H1 (cell line): Measurements from ENCODE around the gene CHD2. TPM values are rescaled to one million over a fixed set of nuclear protein-coding genes. Genes with fewer than 3 reads are reported as not detected.

Experiments used
- CTCF ChIA-PET: fragments of 300-600 bp; sonication (Branson Sonifier 250); formaldehyde crosslinking; loops from one replicate; lab custom pipeline; 2021; ENCODE audit not compliant: partially characterized antibody; lab: Charles Lee
- POLR2A ChIA-PET: fragments of 300-600 bp; sonication (Branson Sonifier 250); formaldehyde crosslinking; loops from one replicate; lab custom pipeline; 2021; ENCODE audit warnings: inconsistent platforms; ENCODE audit not compliant: partially characterized antibody; lab: Charles Lee
- DNase-seq, 2 experiments: peaks; one replicate each; pipeline versions ENCODE4 v3.0.0 to v3.0.0-alpha.2; 2010 to 2022; ENCODE audit warnings: low spot score in 2 of 2, low read depth in 1 of 2, mixed read lengths in 1 of 2
- FAIRE-seq: peaks from 2 replicates; lab custom pipeline; 2011; peaks lifted over from hg19 to GRCh38; lab: Jason Lieb, UNC
- H2AFZ ChIP-seq: 2 replicates; pipeline ENCODE4 v1.8.1; 2012; ENCODE audit warnings: low read length, inconsistent platforms
- H2AK5ac ChIP-seq: 2 replicates; pipeline ENCODE4 v1.6.1; 2013; ENCODE audit warnings: low read depth, low read length
- H2BK120ac ChIP-seq: replicated peaks from 2 replicates; pipeline ENCODE3; 2013; ENCODE audit warnings: low read depth, low read length, inconsistent platforms
- H2BK12ac ChIP-seq: 2 replicates; pipeline ENCODE4 v1.6.1; 2013; ENCODE audit warnings: low read depth, low read length
- H2BK15ac ChIP-seq: 2 replicates; pipeline ENCODE4 v1.6.1; 2013; ENCODE audit warnings: low read length
- H2BK20ac ChIP-seq: 2 replicates; pipeline ENCODE4 v1.6.1; 2013; ENCODE audit warnings: low read length
- H2BK5ac ChIP-seq: 2 replicates; pipeline ENCODE4 v1.6.1; 2013; ENCODE audit warnings: low read depth, low read length
- H3K14ac ChIP-seq: 2 replicates; pipeline ENCODE4 v1.6.1; 2013; ENCODE audit warnings: inconsistent platforms; ENCODE audit not compliant: insufficient read length
- H3K18ac ChIP-seq: 2 replicates; pipeline ENCODE4 v1.6.1; 2013; ENCODE audit warnings: low read length; ENCODE audit errors: extremely low read depth
- H3K23ac ChIP-seq: 2 replicates; pipeline ENCODE4 v1.6.1; 2013; ENCODE audit warnings: inconsistent platforms; ENCODE audit not compliant: insufficient read length
- H3K23me2 ChIP-seq: 2 replicates; pipeline ENCODE4 v1.6.1; 2013; ENCODE audit warnings: low read depth, low read length
- H3K27ac ChIP-seq: 2 replicates; pipeline ENCODE4 v1.6.1; 2011; ENCODE audit warnings: low read depth, low read length, inconsistent platforms
- H3K27me3 ChIP-seq, 4 experiments: replicated peaks in 1 of 4; 1 replicate in 1 of 4; 2 replicates in 3 of 4; pipeline versions ENCODE4 v1.6.1 to v1.8.1; 2011 to 2013; ENCODE audit warnings: low read length in 3 of 4, mild to moderate bottlenecking in 3 of 4, inconsistent platforms in 2 of 4, mixed read lengths in 2 of 4, moderate library complexity in 1 of 4; ENCODE audit not compliant: control insufficient read depth in 3 of 4, insufficient read depth in 3 of 4; ENCODE audit errors: extremely low read depth in 1 of 4
- H3K36me3 ChIP-seq, 4 experiments: 2 replicates each; pipeline versions ENCODE4 v1.6.1 to v1.8.1; 2011 to 2013; ENCODE audit warnings: mild to moderate bottlenecking in 4 of 4, low read length in 3 of 4, moderate library complexity in 2 of 4, control low read depth in 1 of 4, inconsistent platforms in 1 of 4; ENCODE audit not compliant: insufficient read depth in 4 of 4, control insufficient read depth in 2 of 4
- H3K4ac ChIP-seq: replicated peaks from 2 replicates; pipeline ENCODE3; 2013; ENCODE audit warnings: low read length, low read depth, mixed read lengths, inconsistent platforms; ENCODE audit not compliant: insufficient read length
- H3K4me1 ChIP-seq, 4 experiments: replicated peaks in 1 of 4; 1 replicate in 1 of 4; 2 replicates in 3 of 4; pipeline versions ENCODE4 v1.6.1 to v1.8.1; 2011 to 2013; ENCODE audit warnings: low read length in 3 of 4, inconsistent platforms in 2 of 4, mixed read lengths in 1 of 4; ENCODE audit not compliant: insufficient read depth in 4 of 4, control insufficient read depth in 3 of 4
- H3K4me2 ChIP-seq, 2 experiments: 2 replicates each; pipeline versions ENCODE4 v1.6.1 to v1.8.1; 2011 to 2013; ENCODE audit warnings: low read depth in 2 of 2, low read length in 2 of 2, control low read depth in 1 of 2, inconsistent platforms in 1 of 2, mild to moderate bottlenecking in 1 of 2; ENCODE audit not compliant: insufficient read depth in 1 of 2
- H3K4me3 ChIP-seq, 4 experiments: fragments of 200-600, 300-600 bp in 1 of 4; sonication (generic), shearing (Covaris generic), sonication (Bioruptor Twin) in 1 of 4; 2 replicates each; pipeline versions ENCODE4 v1.5.1 to v1.8.1; 2011 to 2016; ENCODE audit warnings: low read length in 4 of 4, low read depth in 3 of 4, control low read depth in 2 of 4, inconsistent platforms in 2 of 4, mild to moderate bottlenecking in 2 of 4, mixed read lengths in 1 of 4, moderate library complexity in 1 of 4; ENCODE audit not compliant: insufficient read depth in 2 of 4; ENCODE audit errors: extremely low read depth in 1 of 4
- H3K56ac ChIP-seq: replicated peaks from 2 replicates; pipeline ENCODE3; 2013; ENCODE audit warnings: low read depth, mild to moderate bottlenecking, mixed read lengths, low read length, inconsistent platforms; ENCODE audit not compliant: insufficient read length
- H3K79me1 ChIP-seq: 2 replicates; pipeline ENCODE4 v1.6.1; 2013; ENCODE audit warnings: low read depth, low read length, control low read depth
- H3K79me2 ChIP-seq, 2 experiments: 2 replicates each; pipeline versions ENCODE4 v1.6.1 to v1.8.1; 2012 to 2013; ENCODE audit warnings: low read length in 2 of 2, mild to moderate bottlenecking in 2 of 2, inconsistent platforms in 1 of 2; ENCODE audit not compliant: insufficient read depth in 2 of 2, control insufficient read depth in 1 of 2
- H3K9ac ChIP-seq, 4 experiments: replicated peaks in 1 of 4; 1 replicate in 1 of 4; 2 replicates in 3 of 4; pipeline versions ENCODE4 v1.6.1 to v1.8.1; 2011 to 2013; ENCODE audit warnings: low read depth in 3 of 4, low read length in 3 of 4, control low read depth in 2 of 4, mild to moderate bottlenecking in 2 of 4, moderate library complexity in 2 of 4, inconsistent platforms in 1 of 4; ENCODE audit errors: extremely low read depth in 1 of 4
- H3K9me3 ChIP-seq, 2 experiments: 2 replicates each; pipeline versions ENCODE4 v1.6.1 to v1.8.1; 2012 to 2013; ENCODE audit warnings: mild to moderate bottlenecking in 2 of 2, moderate library complexity in 2 of 2, control low read depth in 1 of 2, inconsistent platforms in 1 of 2, low read depth in 1 of 2, low read length in 1 of 2, mixed read lengths in 1 of 2; ENCODE audit not compliant: insufficient read depth in 2 of 2
- H4K20me1 ChIP-seq, 2 experiments: replicated peaks in 1 of 2; 2 replicates each; pipeline versions ENCODE3 to v1.8.1; 2011 to 2013; ENCODE audit warnings: inconsistent platforms in 2 of 2, low read length in 2 of 2, mild to moderate bottlenecking in 1 of 2; ENCODE audit not compliant: insufficient read depth in 2 of 2, control insufficient read depth in 1 of 2
- H4K5ac ChIP-seq: 2 replicates; pipeline ENCODE4 v1.6.1; 2013; ENCODE audit warnings: low read length, low read depth, mixed read lengths, inconsistent platforms; ENCODE audit not compliant: insufficient read length
- H4K8ac ChIP-seq: 2 replicates; pipeline ENCODE4 v1.8.0; 2013; ENCODE audit warnings: mild to moderate bottlenecking, moderate library complexity, low read length, inconsistent platforms; ENCODE audit not compliant: insufficient read depth; ENCODE audit errors: extremely low read depth
- H4K91ac ChIP-seq: replicated peaks from 2 replicates; pipeline ENCODE3; 2013; ENCODE audit warnings: low read length, mixed read lengths, inconsistent platforms; ENCODE audit not compliant: insufficient read length
- E2F6 ChIP-seq: IDR thresholded peaks from 2 replicates; pipeline ENCODE4 v1.6.1; 2012; ENCODE audit warnings: inconsistent platforms
- MAFK ChIP-seq: IDR thresholded peaks from 2 replicates; pipeline ENCODE4 v1.6.1; 2012; ENCODE audit warnings: low read depth, mild to moderate bottlenecking, improper control_type of control experiment, low read length
- WGBS, 2 experiments: shearing (Covaris generic) in 1 of 2; methylation state at CpG; one replicate each; pipeline versions ENCODE4 v1.1.6 to v1.1.7; 2013 to 2015; ENCODE audit warnings: low lambda C conversion rate in 2 of 2, mixed read lengths in 2 of 2, inconsistent platforms in 1 of 2, low coverage in 1 of 2, missing lambda C conversion rate in 1 of 2; ENCODE audit not compliant: insufficient replicate concordance in 2 of 2, insufficient coverage in 1 of 2, insufficient read length in 1 of 2; ENCODE audit errors: extremely low coverage in 1 of 2, missing lambda C conversion rate in 1 of 2; 5-methylcytosine and 5-hydroxymethylcytosine counted together
- polyA plus RNA-seq, 7 experiments: library from polyadenylated mRNA; depleted of rRNA in 3 of 7; stranded (reverse) in 5 of 7; unstranded in 2 of 7; fragments of >200 nt in 5 of 7; fragments of 200-250 nt in 2 of 7; gene quantifications; 1 replicate in 5 of 7; 2 replicates in 1 of 7; 4 replicates in 1 of 7; pipeline versions ENCODE4 v1.2.1 to v1.2.3, GENCODE V29; 2011 to 2013; ENCODE audit warnings: missing spikeins in 2 of 7, mixed read lengths in 2 of 7
- total RNA-seq: library from RNA; stranded (reverse); fragmentation: NEBNext Ultra II Directional; extraction: Animal tissue kit (Norgen Biotek cat#: 25700); gene quantifications from 2 replicates; pipeline ENCODE4 v1.2.1, GENCODE V29; 2021

The CHD2 gene
- total and polyA plus RNA-seq, 2 of the 8 experiments (the other 6 are each of a cell fraction or from before 2014, with no cell fraction given), result 28.8 to 70.0 TPM

GRCh38 chr15:92951800-92952457, 51.8 kb downstream of the CHD2 start:
- Histone ChIP-seq H2AFZ (no peak overlapping the region), H4K5ac (no peak overlapping the region), H2AK5ac (no peak overlapping the region), H2BK15ac (no peak overlapping the region), H3K4me3 (no peak overlapping the region), H4K91ac (no peak overlapping the region), H3K4me2 (no peak overlapping the region), H3K79me1 (no peaks in the 10 kb centered on the region; the same call in 1 of the 2 replicates), H3K23ac (no peak overlapping the region), H3K14ac (no peak overlapping the region), H3K18ac (no peak overlapping the region), H3K23me2 (no peaks in the 10 kb centered on the region), H3K9ac (no peak overlapping the region), H2BK12ac (no peak overlapping the region), H2BK120ac (no peak overlapping the region), H3K4me1 (peaks cover 0 to 2% (median 0%) of the 10 kb centered on the region in 4 experiments; a peak in 2 of 7 replicates), H2BK5ac (no peak overlapping the region), H4K8ac (no peak overlapping the region), H3K27me3 (no peaks in the 10 kb centered on the region), H2BK20ac (no peak overlapping the region), H3K56ac (no peak overlapping the region), H3K9me3 (no peaks in the 10 kb centered on the region), H3K27ac (no peak overlapping the region), H4K20me1 (no peaks in the 10 kb centered on the region), H3K79me2 (peaks cover 0 to 9% of the 10 kb centered on the region in 2 experiments; a peak in 1 of 4 replicates), H3K4ac (no peak overlapping the region), H3K36me3 (peaks cover 33 to 99% (median 60%) of the 10 kb centered on the region in 4 experiments)
- DNase-seq (no peak), FAIRE-seq (no peak)
- ChIA-PET POLR2A (interaction anchor here (1.1 kb wide), 1 partner anchor 22 kb away, joined by 4 read pairs; no protein-coding TSS in a partner anchor), CTCF (interaction anchor here (0.9 to 1.5 kb wide), 3 partner anchors 9 to 69 kb away, joined by 3 to 7 read pairs (median 3); no protein-coding TSS in a partner anchor)
- WGBS, 2 experiments, result 82% methylated on average over 2 of the region's 2 CpGs; no CpG with 5 or more reads in 1 of the 2 experiments
- TF ChIP-seq MAFK, result peak; percentile 65; the same call in 1 of the 2 replicates
- no peak for TF ChIP-seq E2F6
